GM19099 (cell line): ENCODE results near the gene CD164L2.

ENCODE experiments used
- POLR2A ChIP-seq: IDR thresholded peaks from 3 replicates; pipeline ENCODE4 v1.6.1; 2011; ENCODE audit warnings: low read depth; ENCODE audit not compliant: insufficient read length; ENCODE audit errors: extremely low read depth

Gene CD164L2

GRCh38 chr1:27348861-27349783 lies 34.0 kb downstream of the CD164L2 start:
- TF ChIP-seq POLR2A: no peak

GRCh38 chr1:27346991-27347624 lies 36.0 kb downstream of the CD164L2 start:
- TF ChIP-seq POLR2A: no peak

GRCh38 chr1:27346357-27346756 lies 36.8 kb downstream of the CD164L2 start:
- no peak for TF ChIP-seq POLR2A

- TF ChIP-seq POLR2A: no peak
Observed at GRCh38 chr1:27345272-27345671, 37.9 kb downstream of the CD164L2 start.

- no peak for TF ChIP-seq POLR2A
Observed at GRCh38 chr1:27343639-27344025, 39.5 kb downstream of the CD164L2 start.

GRCh38 chr1:27342778-27343638 lies 40.1 kb downstream of the CD164L2 start:
- peak; percentile 11 for TF ChIP-seq POLR2A

GRCh38 chr1:27342391-27342777 lies 40.7 kb downstream of the CD164L2 start:
- no peak for TF ChIP-seq POLR2A

- TF ChIP-seq POLR2A: no peak
Observed at GRCh38 chr1:27341525-27342252, 41.4 kb downstream of the CD164L2 start, which contains the start of gene SYTL1. SYTL1 (plus strand) TSS chr1:27342022; CDS start chr1:27345335, 3,313 bp downstream.

GRCh38 chr1:27339213-27339612 lies 43.9 kb downstream of the CD164L2 start:
- no peak for TF ChIP-seq POLR2A

- TF ChIP-seq POLR2A: no peak
Observed at GRCh38 chr1:27338751-27339150, 44.4 kb downstream of the CD164L2 start.

- no peak for TF ChIP-seq POLR2A
Observed at GRCh38 chr1:27336756-27337155, 46.4 kb downstream of the CD164L2 start.

- TF ChIP-seq POLR2A: no peak
Observed at GRCh38 chr1:27335506-27336422, 47.4 kb downstream of the CD164L2 start.

- TF ChIP-seq POLR2A: no peak
Observed at GRCh38 chr1:27333717-27334279, 49.3 kb downstream of the CD164L2 start.
